ENCODE measurements around the gene FGFR1OP2. TPM values are rescaled to one million over a fixed set of nuclear protein-coding genes. Genes with fewer than 3 reads are reported as not detected.

Gene FGFR1OP2
- total RNA-seq, 2 experiments from 2014 or later = 42.4 to 45.0 TPM

- H3K9me2 ChIP-seq (ENCODE audit: insufficient read depth, low read length) = no peaks in the 10 kb centered on the region
- H3K27ac ChIP-seq (ENCODE audit: low read depth, low read length, poor library complexity, severe bottlenecking) = no peak overlapping the region
- H3K79me2 ChIP-seq (ENCODE audit: insufficient read depth, low read depth, low read length) = no peaks in the 10 kb centered on the region
- H3K36me3 ChIP-seq (ENCODE audit: insufficient read depth, low read length) = peaks cover 49% of the 10 kb centered on the region
- no peak overlapping the region for H3K4me2 ChIP-seq (ENCODE audit: low read length)
- BruUV-seq (replicated peaks) = no TSS peak
- no peaks in the 10 kb centered on the region for H3K9me3 ChIP-seq (ENCODE audit: low read length)
- CTCF ChIA-PET (ENCODE audit: unreplicated experiment) = interaction anchor here (1.5 kb wide), 1 partner anchor 15 kb away, joined by 4 read pairs; no protein-coding TSS in a partner anchor
- POLR2A ChIA-PET = interaction anchor here (0.9 to 1.0 kb wide), 3 partner anchors 10 to 24 kb away, joined by 3 to 4 read pairs (median 3); no protein-coding TSS in a partner anchor
- no peaks in the 10 kb centered on the region for H3K4me1 ChIP-seq (ENCODE audit: insufficient read depth, low read length, poor library complexity, severe bottlenecking)
- DNase-seq (ENCODE audit: low spot score) = no peak
- no peaks in the 10 kb centered on the region for H4K20me1 ChIP-seq (ENCODE audit: insufficient read depth, low read length)
- no peak overlapping the region for H2AFZ ChIP-seq (ENCODE audit: low read length)
- intact Hi-C loops (cut with micrococcal nuclease; ENCODE audit: unreplicated experiment) = no loop called here
- TF ChIP-seq CTCF (conservative IDR thresholded peaks at IDR 0.05; ENCODE audit: low read length) (no peak), EZH2phosphoT487 (IDR thresholded peaks at IDR 0.05; ENCODE audit: borderline replicate concordance, low read depth, low read length) (no peak)
- no peak overlapping the region for H3K4me3 ChIP-seq (ENCODE audit: low read depth, low read length, poor library complexity, severe bottlenecking)
Observed at GRCh38 chr12:26987634-26988424, 49.6 kb downstream of the FGFR1OP2 start.

- Histone ChIP-seq H3K4me3 (ENCODE audit: low read depth, low read length, poor library complexity, severe bottlenecking) (no peak overlapping the region), H3K27ac (ENCODE audit: low read depth, low read length, poor library complexity, severe bottlenecking) (no peak overlapping the region), H3K4me1 (ENCODE audit: insufficient read depth, low read length, poor library complexity, severe bottlenecking) (no peaks in the 10 kb centered on the region), H2AFZ (ENCODE audit: low read length) (no peak overlapping the region), H3K36me3 (ENCODE audit: insufficient read depth, low read length) (peaks cover 54% of the 10 kb centered on the region), H3K4me2 (ENCODE audit: low read length) (no peak overlapping the region), H4K20me1 (ENCODE audit: insufficient read depth, low read length) (no peaks in the 10 kb centered on the region), H3K9me2 (ENCODE audit: insufficient read depth, low read length) (no peaks in the 10 kb centered on the region), H3K9me3 (ENCODE audit: low read length) (no peaks in the 10 kb centered on the region), H3K79me2 (ENCODE audit: insufficient read depth, low read depth, low read length) (no peaks in the 10 kb centered on the region)
- CTCF ChIA-PET (ENCODE audit: unreplicated experiment) = no interaction called here
- intact Hi-C loops (cut with micrococcal nuclease; ENCODE audit: unreplicated experiment) = no loop called here
- TF ChIP-seq CTCF (conservative IDR thresholded peaks at IDR 0.05; ENCODE audit: low read length) (no peak), EZH2phosphoT487 (IDR thresholded peaks at IDR 0.05; ENCODE audit: borderline replicate concordance, low read depth, low read length) (no peak)
- POLR2A ChIA-PET = interaction anchor here (1.0 kb wide), 2 partner anchors 10 to 25 kb away, joined by 3 to 4 read pairs; no protein-coding TSS in a partner anchor
- DNase-seq (ENCODE audit: low spot score) = no peak
- BruUV-seq (replicated peaks) = no TSS peak
Observed at GRCh38 chr12:26988703-26989102, 50.4 kb downstream of the FGFR1OP2 start.

GRCh38 chr12:26989873-26990272 lies 51.6 kb downstream of the FGFR1OP2 start:
- no TSS peak for BruUV-seq (replicated peaks)
- no peak overlapping the region for H3K4me2 ChIP-seq (ENCODE audit: low read length)
- intact Hi-C loops (cut with micrococcal nuclease; ENCODE audit: unreplicated experiment) = no loop called here
- H3K4me1 ChIP-seq (ENCODE audit: insufficient read depth, low read length, poor library complexity, severe bottlenecking) = no peaks in the 10 kb centered on the region
- H3K27ac ChIP-seq (ENCODE audit: low read depth, low read length, poor library complexity, severe bottlenecking) = no peak overlapping the region
- H3K4me3 ChIP-seq (ENCODE audit: low read depth, low read length, poor library complexity, severe bottlenecking) = no peak overlapping the region
- TF ChIP-seq EZH2phosphoT487 (IDR thresholded peaks at IDR 0.05; ENCODE audit: borderline replicate concordance, low read depth, low read length) (no peak), CTCF (conservative IDR thresholded peaks at IDR 0.05; ENCODE audit: low read length) (no peak)
- H3K79me2 ChIP-seq (ENCODE audit: insufficient read depth, low read depth, low read length) = no peaks in the 10 kb centered on the region
- no peaks in the 10 kb centered on the region for H4K20me1 ChIP-seq (ENCODE audit: insufficient read depth, low read length)
- ChIA-PET POLR2A (interaction anchor here (0.6 to 1.5 kb wide), 2 partner anchors 47 to 497 kb away, joined by 4 to 6 read pairs; no protein-coding TSS in a partner anchor), CTCF (ENCODE audit: unreplicated experiment) (no interaction called here)
- peaks cover 62% of the 10 kb centered on the region for H3K36me3 ChIP-seq (ENCODE audit: insufficient read depth, low read length)
- H2AFZ ChIP-seq (ENCODE audit: low read length) = no peak overlapping the region
- no peaks in the 10 kb centered on the region for H3K9me2 ChIP-seq (ENCODE audit: insufficient read depth, low read length)
- H3K9me3 ChIP-seq (ENCODE audit: low read length) = no peaks in the 10 kb centered on the region
- DNase-seq (ENCODE audit: low spot score) = no peak

Data from OCI-LY7 (cell line).